Testis (tissue), 2 donors: ENCODE results near the gene TEAD3.

Experiments used
- CTCF ChIP-seq, 3 experiments: fragments of 450-650 bp in 2 of 3; fragments of 200-600 bp in 1 of 3; sonication (generic) in 1 of 3; IDR thresholded peaks; one replicate each; pipeline ENCODE4 v1.5.1; 2016 to 2019; ENCODE audit warnings: antibody characterized with exemption in 3 of 3, mild to moderate bottlenecking in 2 of 3, moderate library complexity in 1 of 3
- POLR2A ChIP-seq: fragments of 450-650 bp; IDR thresholded peaks from one replicate; pipeline ENCODE4 v1.6.1; 2017; ENCODE audit warnings: antibody characterized with exemption, mild to moderate bottlenecking, moderate library complexity

GRCh38 chr6:35492258-35492973, 4.5 kb downstream of the TEAD3 start:
- TF ChIP-seq CTCF (IDR thresholded peaks at IDR 0.05), result no peak
- no peak for TF ChIP-seq POLR2A
